GM15510 (cell line): Measurements from ENCODE around the gene CDKL2.

Experiments
- POLR2A ChIP-seq: IDR thresholded peaks from 3 replicates; pipeline ENCODE4 v1.6.1; 2011; ENCODE audit warnings: borderline replicate concordance; ENCODE audit not compliant: insufficient read length; ENCODE audit errors: extremely low read depth

Gene CDKL2

GRCh38 chr4:75630174-75630936 lies at the start of gene CDKL2:
CDKL2 (minus strand) TSS chr4:75630528; CDS start chr4:75625988, 4,540 bp downstream.
- no peak for TF ChIP-seq POLR2A

GRCh38 chr4:75678965-75679364 lies 48.6 kb upstream of the CDKL2 start:
- no peak for TF ChIP-seq POLR2A

GRCh38 chr4:75678473-75678872 lies 48.1 kb upstream of the CDKL2 start:
- no peak for TF ChIP-seq POLR2A

- TF ChIP-seq POLR2A: no peak
Observed at GRCh38 chr4:75675004-75675531, 44.7 kb upstream of the CDKL2 start.

GRCh38 chr4:75673959-75674328 lies 43.6 kb upstream of the CDKL2 start:
- no peak for TF ChIP-seq POLR2A

- TF ChIP-seq POLR2A: peak; percentile 92
Observed at GRCh38 chr4:75673027-75673958, 43.0 kb upstream of the CDKL2 start, which contains the start of gene G3BP2. G3BP2 (minus strand) TSS chr4:75673411; CDS start chr4:75662025, 11,386 bp downstream.

GRCh38 chr4:75672461-75673026 lies 42.2 kb upstream of the CDKL2 start:
- peak; percentile 35 for TF ChIP-seq POLR2A

GRCh38 chr4:75671802-75672421 lies 41.6 kb upstream of the CDKL2 start:
- no peak for TF ChIP-seq POLR2A

GRCh38 chr4:75668596-75668995 lies 38.3 kb upstream of the CDKL2 start:
- no peak for TF ChIP-seq POLR2A

GRCh38 chr4:75666299-75666698 lies 36.0 kb upstream of the CDKL2 start:
- no peak for TF ChIP-seq POLR2A

- no peak for TF ChIP-seq POLR2A
Observed at GRCh38 chr4:75662626-75663025, 32.3 kb upstream of the CDKL2 start.

- TF ChIP-seq POLR2A: no peak
Observed at GRCh38 chr4:75660491-75660890, 30.2 kb upstream of the CDKL2 start.

GRCh38 chr4:75659512-75660031 lies 29.2 kb upstream of the CDKL2 start:
- no peak for TF ChIP-seq POLR2A

- no peak for TF ChIP-seq POLR2A
Observed at GRCh38 chr4:75658876-75659275, 28.5 kb upstream of the CDKL2 start.
